ENCODE results near the gene GNAI2. TPM values are rescaled to one million over a fixed set of nuclear protein-coding genes. Genes with fewer than 3 reads are reported as not detected.

Gene GNAI2
- total RNA-seq, 3 donors from 2014 or later: 47.0 to 190 (median 96.4) TPM

DNA sequence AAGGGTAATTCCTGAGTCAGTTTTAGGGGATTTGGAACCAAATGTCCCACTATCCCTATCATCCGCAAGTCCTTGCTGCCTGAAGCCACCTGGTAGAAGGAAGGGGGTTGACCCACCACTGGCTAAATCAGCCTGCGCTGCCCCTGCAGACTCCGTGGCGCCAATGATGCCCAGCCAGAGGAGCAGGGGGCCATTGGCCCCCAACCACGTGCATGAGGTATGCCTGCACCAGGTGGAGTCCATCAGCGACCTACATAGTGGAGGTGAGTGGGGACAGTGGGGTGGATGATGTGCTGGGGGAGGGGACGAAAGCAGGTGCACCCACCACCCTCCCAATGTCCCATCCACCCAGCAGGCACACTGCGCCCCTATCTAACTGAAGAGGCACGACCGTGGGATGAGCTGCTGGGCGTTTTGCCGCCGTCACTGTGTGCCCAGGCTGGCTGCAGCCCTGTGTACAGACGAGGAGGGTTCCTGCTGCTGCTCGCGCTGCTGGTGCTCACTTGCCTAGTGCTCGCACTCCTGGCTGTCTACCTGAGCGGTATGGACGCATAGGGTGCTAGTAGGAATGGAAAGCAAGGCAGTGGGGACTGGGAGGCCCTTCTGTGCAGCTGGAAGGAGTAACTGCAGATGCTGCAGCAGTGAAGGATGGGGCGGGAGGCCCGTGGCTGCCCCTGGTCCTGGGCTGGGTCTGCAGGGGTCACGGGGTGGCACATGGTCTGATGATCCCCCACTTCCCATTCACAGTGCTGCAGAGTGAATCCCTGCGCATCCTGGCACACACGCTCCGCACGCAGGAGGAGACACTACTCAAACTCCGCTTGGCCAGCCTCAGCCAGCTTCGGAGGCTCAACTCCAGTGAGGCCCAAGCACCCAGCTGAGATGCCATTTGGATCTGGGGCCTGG is 50.6 kb downstream of the GNAI2 start:
- ATAC-seq: no peak

DNA sequence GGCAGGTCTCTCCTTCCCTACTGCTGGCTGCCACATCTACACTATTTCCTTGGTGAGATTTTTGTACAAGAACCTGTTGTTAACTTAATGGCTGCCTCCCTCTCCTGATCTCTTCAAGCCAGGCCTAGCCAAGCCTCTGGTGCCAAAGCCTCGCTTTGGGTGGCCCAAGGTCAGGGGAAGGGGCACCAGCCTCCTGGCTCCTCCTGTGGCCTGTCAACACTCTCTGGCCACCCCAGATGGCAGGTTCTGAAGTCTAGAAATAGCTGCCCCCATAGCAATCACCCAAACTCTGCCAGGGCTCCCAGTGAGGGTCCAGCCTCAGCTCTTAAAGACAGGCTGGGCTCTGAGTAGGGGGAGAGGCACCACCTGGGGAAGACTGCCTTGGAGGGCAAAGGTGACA is 51.3 kb downstream of the GNAI2 start:
- TF ChIP-seq CTCF (IDR thresholded peaks at IDR 0.05): no peak
- Histone ChIP-seq H3K9me3 (no peaks in the 10 kb centered on the region), H3K4me1 (ENCODE audit: low read depth) (peaks cover 12% of the 10 kb centered on the region), H3K36me3 (ENCODE audit: low read depth) (peaks cover 4% of the 10 kb centered on the region), H3K4me3 (no peak overlapping the region)
- DNase-seq (no peak), ATAC-seq (no peak)
- intact Hi-C loops (cut with DNase I, micrococcal nuclease): no loop called here

More for the DNA sequence above, 50.6 kb downstream of the GNAI2 start:
- Histone ChIP-seq H3K9me3 (no peaks in the 10 kb centered on the region), H3K36me3 (ENCODE audit: low read depth) (peaks cover 4% of the 10 kb centered on the region), H3K4me1 (ENCODE audit: low read depth) (peaks cover 12% of the 10 kb centered on the region), H3K4me3 (no peak overlapping the region)
- intact Hi-C loops (cut with DNase I, micrococcal nuclease): no loop called here
- TF ChIP-seq CTCF (IDR thresholded peaks at IDR 0.05): no peak
- no peak for DNase-seq

- intact Hi-C loops (cut with DNase I, micrococcal nuclease): no loop called here
- TF ChIP-seq CTCF (IDR thresholded peaks at IDR 0.05): no peak
- peaks cover 4% of the 10 kb centered on the region for H3K36me3 ChIP-seq (ENCODE audit: low read depth)
- ATAC-seq (no peak), DNase-seq (peak in 1 of 3 donors; percentile 48)
- no peaks in the 10 kb centered on the region for H3K9me3 ChIP-seq
- peaks cover 16% of the 10 kb centered on the region for H3K4me1 ChIP-seq (ENCODE audit: low read depth)
- no peak overlapping the region for H3K4me3 ChIP-seq
These were observed 52.5 kb downstream of the GNAI2 start for GRCh38 chr3:50288387-50289007.

- intact Hi-C loops (cut with DNase I, micrococcal nuclease): no loop called here
- no peaks in the 10 kb centered on the region for H3K9me3 ChIP-seq
- H3K4me1 ChIP-seq (ENCODE audit: low read depth): peaks cover 16% of the 10 kb centered on the region
- peaks cover 4% of the 10 kb centered on the region for H3K36me3 ChIP-seq (ENCODE audit: low read depth)
- no peak overlapping the region for H3K4me3 ChIP-seq
- DNase-seq: no peak
- TF ChIP-seq CTCF (IDR thresholded peaks at IDR 0.05): no peak
- ATAC-seq: no peak
These were observed 53.1 kb downstream of the GNAI2 start for GRCh38 chr3:50289130-50289529.

GRCh38 chr3:50290161-50290641 is 54.2 kb downstream of the GNAI2 start:
- no peak for TF ChIP-seq CTCF (IDR thresholded peaks at IDR 0.05)
- Histone ChIP-seq H3K4me1 (ENCODE audit: low read depth) (peaks cover 16% of the 10 kb centered on the region), H3K36me3 (ENCODE audit: low read depth) (peaks cover 4% of the 10 kb centered on the region), H3K9me3 (no peaks in the 10 kb centered on the region), H3K4me3 (no peak overlapping the region)
- ATAC-seq: no peak
- DNase-seq: peak in 2 of 3 donors; percentile 39 to 65
- intact Hi-C loops (cut with DNase I, micrococcal nuclease): no loop called here
